ENCODE measurements around the gene APLF.
A peak's percentile ranks its signal among the peaks of the same experiment; 100 is the strongest.

Gene APLF

DNA sequence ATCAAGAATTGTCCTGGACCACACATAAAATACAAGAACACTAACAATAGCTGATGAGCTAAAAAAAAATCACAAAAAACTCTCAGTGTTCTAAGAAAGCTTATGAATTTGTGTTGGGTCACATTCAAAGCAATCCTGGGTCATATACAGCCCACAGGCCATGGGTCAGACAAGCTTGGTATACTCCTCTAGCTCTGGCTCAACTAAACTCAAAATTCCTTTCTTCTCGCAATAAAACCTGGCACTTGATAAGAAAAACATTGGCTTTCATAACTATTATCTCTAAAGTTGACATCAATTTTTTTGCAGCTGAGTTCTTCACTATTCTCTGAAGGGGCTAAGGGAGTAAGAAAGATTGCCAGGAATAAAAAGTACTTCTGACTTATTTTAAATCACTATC lies 38.6 kb upstream of the APLF start:
- Histone ChIP-seq H3K27me3 (no peaks in the 10 kb centered on the region), H3K27ac (no peak overlapping the region), H3K36me3 (no peaks in the 10 kb centered on the region), H3K4me1 (peaks cover 0 to 21% (median 2%) of the 10 kb centered on the region in 4 donors), H3K9me3 (no peaks in the 10 kb centered on the region), H3K4me3 (no peak overlapping the region)
- DNase-seq: no peak
- intact Hi-C loops (cut with DNase I; ENCODE audit: low total_unique reads): no loop called here
- TF ChIP-seq, protein P1, sequence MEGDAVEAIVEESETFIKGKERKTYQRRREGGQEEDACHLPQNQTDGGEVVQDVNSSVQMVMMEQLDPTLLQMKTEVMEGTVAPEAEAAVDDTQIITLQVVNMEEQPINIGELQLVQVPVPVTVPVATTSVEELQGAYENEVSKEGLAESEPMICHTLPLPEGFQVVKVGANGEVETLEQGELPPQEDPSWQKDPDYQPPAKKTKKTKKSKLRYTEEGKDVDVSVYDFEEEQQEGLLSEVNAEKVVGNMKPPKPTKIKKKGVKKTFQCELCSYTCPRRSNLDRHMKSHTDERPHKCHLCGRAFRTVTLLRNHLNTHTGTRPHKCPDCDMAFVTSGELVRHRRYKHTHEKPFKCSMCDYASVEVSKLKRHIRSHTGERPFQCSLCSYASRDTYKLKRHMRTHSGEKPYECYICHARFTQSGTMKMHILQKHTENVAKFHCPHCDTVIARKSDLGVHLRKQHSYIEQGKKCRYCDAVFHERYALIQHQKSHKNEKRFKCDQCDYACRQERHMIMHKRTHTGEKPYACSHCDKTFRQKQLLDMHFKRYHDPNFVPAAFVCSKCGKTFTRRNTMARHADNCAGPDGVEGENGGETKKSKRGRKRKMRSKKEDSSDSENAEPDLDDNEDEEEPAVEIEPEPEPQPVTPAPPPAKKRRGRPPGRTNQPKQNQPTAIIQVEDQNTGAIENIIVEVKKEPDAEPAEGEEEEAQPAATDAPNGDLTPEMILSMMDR (IDR thresholded peaks at IDR 0.05): no peak

DNA sequence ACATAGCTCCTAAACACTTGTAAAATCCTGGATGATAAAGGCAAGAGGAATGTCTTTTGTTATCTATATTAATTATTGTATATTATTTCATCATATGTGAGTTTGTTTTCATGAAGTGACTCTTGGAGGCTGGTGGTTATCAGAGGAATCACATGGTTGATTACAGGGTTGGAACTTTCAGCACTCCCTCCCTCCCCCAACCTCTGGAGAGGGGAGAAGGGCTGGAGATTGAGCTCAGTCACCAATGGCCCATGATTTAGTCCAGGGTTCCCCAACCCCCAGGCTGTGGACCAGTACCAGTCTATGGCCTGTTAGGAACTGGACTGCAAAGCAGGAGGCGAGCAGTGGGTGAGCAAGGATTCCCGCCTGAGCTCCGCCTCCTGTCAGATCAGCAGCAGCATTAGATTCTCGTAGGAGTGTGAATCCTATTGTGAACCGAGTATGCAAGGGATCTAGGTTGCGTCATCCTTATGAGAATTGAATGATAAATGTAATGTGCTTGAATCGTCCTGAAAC lies 38.0 kb upstream of the APLF start:
- DNase-seq: no peak
- Histone ChIP-seq H3K36me3 (no peaks in the 10 kb centered on the region), H3K4me1 (peaks cover 0 to 21% (median 2%) of the 10 kb centered on the region in 4 donors), H3K9me3 (no peaks in the 10 kb centered on the region), H3K27me3 (no peaks in the 10 kb centered on the region), H3K27ac (no peak overlapping the region), H3K4me3 (no peak overlapping the region)
- TF ChIP-seq, protein P1 (IDR thresholded peaks at IDR 0.05): no peak
- intact Hi-C loops (cut with DNase I; ENCODE audit: low total_unique reads): no loop called here

DNA sequence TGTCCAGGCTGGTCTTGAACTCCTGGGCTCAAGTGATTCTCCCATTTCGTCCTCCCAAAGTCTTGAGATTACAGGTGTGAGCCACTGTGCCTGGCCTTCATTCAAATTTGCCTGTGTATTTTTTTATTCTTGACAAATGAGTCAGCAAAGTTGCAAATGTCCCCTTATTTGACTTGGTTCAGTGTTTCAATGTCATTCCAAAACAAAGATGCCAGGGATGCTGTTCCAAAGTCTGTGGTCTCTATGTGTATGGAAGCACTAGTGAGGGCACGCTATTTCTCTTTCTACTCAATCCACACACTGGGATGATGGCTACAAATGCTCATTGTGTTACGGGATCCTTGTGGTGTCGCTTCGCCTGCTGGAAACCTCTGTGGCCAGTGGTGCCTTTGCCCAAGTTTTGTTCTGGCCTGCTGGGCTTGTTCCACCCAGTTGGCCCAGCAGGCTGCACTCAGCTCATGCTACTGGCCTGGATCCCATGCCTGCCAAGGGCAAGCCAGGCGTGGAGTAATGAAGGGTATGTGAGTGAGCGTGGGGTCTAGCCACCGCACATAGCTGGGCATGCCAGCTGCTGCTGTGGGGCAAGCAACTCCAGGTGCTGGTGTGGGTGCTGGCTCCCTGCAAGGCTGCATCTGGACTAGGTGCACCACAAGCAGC lies 35.9 kb upstream of the APLF start:
- H3K4me1 ChIP-seq: peaks cover 0 to 40% (median 11%) of the 10 kb centered on the region in 4 donors
- H3K27ac ChIP-seq: no peak overlapping the region
- TF ChIP-seq, protein P1 (IDR thresholded peaks at IDR 0.05): no peak
- H3K36me3 ChIP-seq: no peaks in the 10 kb centered on the region
- intact Hi-C loops (cut with DNase I; ENCODE audit: low total_unique reads): no loop called here
- no peak overlapping the region for H3K4me3 ChIP-seq
- no peaks in the 10 kb centered on the region for H3K27me3 ChIP-seq
- no peaks in the 10 kb centered on the region for H3K9me3 ChIP-seq
- DNase-seq: no peak

DNA sequence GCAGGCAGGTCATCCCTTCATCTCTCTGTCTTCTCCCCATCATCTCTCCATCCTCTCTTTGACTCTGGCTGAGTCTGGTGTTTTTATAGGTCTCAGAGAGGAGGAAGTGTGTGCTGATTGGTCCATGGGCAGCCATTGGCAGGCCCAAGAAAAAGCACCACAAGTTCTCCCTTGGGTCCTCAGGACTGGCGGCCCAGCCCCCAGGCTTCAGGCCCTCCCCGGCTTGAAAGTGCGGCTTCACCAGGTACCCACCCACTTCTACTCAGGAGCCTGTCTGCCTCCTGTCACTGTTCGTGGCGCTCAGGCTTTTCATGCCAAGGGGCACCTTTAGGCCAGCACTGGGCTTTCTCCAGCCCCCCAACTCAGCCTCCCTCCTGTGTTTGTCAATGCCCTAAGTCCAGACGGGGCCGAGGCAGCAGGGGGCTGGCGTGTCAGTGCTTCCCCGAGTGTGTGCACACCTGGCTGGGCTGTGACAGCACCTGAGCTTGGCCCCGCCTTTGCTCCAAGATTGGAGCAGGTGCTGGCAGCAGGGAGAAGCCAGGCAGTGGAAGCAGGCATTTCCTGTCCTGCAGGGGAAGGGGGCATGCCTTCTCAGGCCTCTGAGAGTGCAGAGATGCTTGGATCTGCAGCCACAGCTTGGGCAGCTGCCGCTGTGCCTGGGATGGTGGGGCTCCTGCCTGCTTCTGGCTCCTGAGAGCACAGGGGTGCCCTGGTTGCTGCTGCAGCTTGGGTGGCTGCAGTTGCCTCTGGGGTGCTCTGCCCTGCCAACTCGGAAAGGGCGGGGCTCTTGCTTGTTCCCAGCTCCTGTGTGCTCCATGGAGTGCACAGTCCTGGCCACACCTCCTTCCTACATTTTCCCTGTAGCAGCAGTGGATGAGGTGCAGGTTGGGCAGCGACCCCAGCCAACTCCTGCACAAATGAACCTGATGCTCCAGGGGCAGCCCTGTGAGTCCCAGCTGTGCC lies 34.4 kb upstream of the APLF start:
- Histone ChIP-seq H3K9me3 (no peaks in the 10 kb centered on the region), H3K27me3 (no peaks in the 10 kb centered on the region), H3K27ac (no peak overlapping the region), H3K4me1 (peaks cover 0 to 42% (median 17%) of the 10 kb centered on the region in 4 donors), H3K4me3 (no peak overlapping the region), H3K36me3 (no peaks in the 10 kb centered on the region)
- DNase-seq: no peak
- TF ChIP-seq, protein P1 (IDR thresholded peaks at IDR 0.05): no peak
- intact Hi-C loops (cut with DNase I; ENCODE audit: low total_unique reads): no loop called here

DNA sequence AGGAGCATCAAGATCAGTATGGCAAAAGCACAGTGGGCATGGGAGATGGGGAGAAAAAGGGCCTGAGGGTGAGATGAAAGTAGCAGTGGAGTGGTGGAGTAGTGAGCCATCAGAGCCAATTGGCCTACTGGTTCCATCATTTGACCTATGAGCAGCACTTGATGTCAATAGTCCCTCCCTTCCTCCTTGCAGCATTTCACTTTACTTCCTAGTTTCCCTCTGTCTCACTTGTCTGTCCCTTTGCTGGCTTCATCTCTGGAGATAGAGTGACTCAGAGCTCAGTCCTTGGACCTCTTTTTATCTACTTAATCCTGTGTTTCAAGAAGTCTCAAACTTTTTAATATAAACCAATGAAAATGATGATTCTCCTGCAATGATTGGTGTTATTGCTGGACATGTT lies 32.4 kb upstream of the APLF start:
- intact Hi-C loops (cut with DNase I; ENCODE audit: low total_unique reads): no loop called here
- peaks cover 0 to 45% (median 20%) of the 10 kb centered on the region in 4 donors for H3K4me1 ChIP-seq
- no peaks in the 10 kb centered on the region for H3K36me3 ChIP-seq
- H3K9me3 ChIP-seq: no peaks in the 10 kb centered on the region
- TF ChIP-seq, protein P1 (IDR thresholded peaks at IDR 0.05): no peak
- H3K27ac ChIP-seq: peak overlapping the region; percentile 69 to 83
- no peak for DNase-seq
- H3K27me3 ChIP-seq: no peaks in the 10 kb centered on the region
- no peak overlapping the region for H3K4me3 ChIP-seq
